DND-41 (cell line): Measurements from ENCODE around the gene UBL3.

Experiments used
- EZH2 ChIP-seq: IDR thresholded peaks from 3 replicates; pipeline ENCODE4 v1.6.1; 2012; ENCODE audit warnings: borderline replicate concordance, low read depth, mild to moderate bottlenecking, moderate library complexity, low read length, inconsistent platforms; ENCODE audit not compliant: severe bottlenecking
- TF ChIP-seq, protein P1 (sequence below): IDR thresholded peaks from 2 replicates; pipeline ENCODE4 v1.5.1; 2012; ENCODE audit warnings: borderline replicate concordance, low read length, moderate library complexity, mild to moderate bottlenecking; ENCODE audit not compliant: poor library complexity, severe bottlenecking; ENCODE audit errors: extremely low read depth

DNA sequence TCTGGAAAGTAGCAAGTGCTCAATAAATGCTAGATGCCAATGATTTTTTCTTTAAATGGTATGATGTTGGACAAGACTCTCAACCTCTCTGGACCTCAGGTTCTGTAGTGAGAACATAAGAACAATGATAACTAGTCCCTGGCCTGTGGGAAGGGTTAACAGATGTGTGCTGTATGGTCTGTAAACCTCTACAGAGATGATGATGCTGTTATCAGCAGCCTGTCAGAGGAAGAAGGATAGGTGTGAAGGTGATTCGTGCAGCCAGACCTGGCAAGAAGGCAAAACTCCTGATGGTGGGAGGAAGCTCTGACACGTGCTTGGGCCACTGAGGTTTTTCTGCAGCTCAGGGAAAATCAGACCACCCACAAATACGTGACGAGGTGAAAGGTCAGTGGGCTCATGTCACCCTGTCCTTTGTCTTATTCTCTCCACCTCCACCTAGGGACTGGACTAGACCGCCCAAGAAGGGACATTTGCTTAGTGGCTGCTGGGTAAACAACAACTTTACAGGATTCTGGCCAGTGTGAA, 36.7 kb upstream of the UBL3 start:
- TF ChIP-seq, protein P1, sequence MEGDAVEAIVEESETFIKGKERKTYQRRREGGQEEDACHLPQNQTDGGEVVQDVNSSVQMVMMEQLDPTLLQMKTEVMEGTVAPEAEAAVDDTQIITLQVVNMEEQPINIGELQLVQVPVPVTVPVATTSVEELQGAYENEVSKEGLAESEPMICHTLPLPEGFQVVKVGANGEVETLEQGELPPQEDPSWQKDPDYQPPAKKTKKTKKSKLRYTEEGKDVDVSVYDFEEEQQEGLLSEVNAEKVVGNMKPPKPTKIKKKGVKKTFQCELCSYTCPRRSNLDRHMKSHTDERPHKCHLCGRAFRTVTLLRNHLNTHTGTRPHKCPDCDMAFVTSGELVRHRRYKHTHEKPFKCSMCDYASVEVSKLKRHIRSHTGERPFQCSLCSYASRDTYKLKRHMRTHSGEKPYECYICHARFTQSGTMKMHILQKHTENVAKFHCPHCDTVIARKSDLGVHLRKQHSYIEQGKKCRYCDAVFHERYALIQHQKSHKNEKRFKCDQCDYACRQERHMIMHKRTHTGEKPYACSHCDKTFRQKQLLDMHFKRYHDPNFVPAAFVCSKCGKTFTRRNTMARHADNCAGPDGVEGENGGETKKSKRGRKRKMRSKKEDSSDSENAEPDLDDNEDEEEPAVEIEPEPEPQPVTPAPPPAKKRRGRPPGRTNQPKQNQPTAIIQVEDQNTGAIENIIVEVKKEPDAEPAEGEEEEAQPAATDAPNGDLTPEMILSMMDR = no peak
- no peak for TF ChIP-seq EZH2
